GM20000 (cell line): Measurements from ENCODE around the gene CABLES1.

ENCODE experiments used
- DNase-seq: peaks from one replicate; pipeline ENCODE4 v3.0.0; 2012; ENCODE audit warnings: low spot score
- CTCF ChIP-seq: IDR thresholded peaks from 2 replicates; pipeline ENCODE4 v1.5.1; 2012; ENCODE audit warnings: mild to moderate bottlenecking, control low read depth; ENCODE audit errors: extremely low read depth, missing control alignments

The CABLES1 gene

GRCh38 chr18:23176701-23177432 is 41.6 kb downstream of the CABLES1 start:
- no peak for DNase-seq
- no peak for TF ChIP-seq CTCF

- no peak for DNase-seq
- TF ChIP-seq CTCF, result no peak
These were observed 42.3 kb downstream of the CABLES1 start for GRCh38 chr18:23177433-23178072.

GRCh38 chr18:23178201-23178600 is 42.9 kb downstream of the CABLES1 start:
- no peak for TF ChIP-seq CTCF
- no peak for DNase-seq

- no peak for DNase-seq
- TF ChIP-seq CTCF, result no peak
These were observed 43.4 kb downstream of the CABLES1 start for GRCh38 chr18:23178661-23179081.

GRCh38 chr18:23179416-23179815 is 44.1 kb downstream of the CABLES1 start:
- TF ChIP-seq CTCF, result no peak
- DNase-seq, result no peak

- no peak for DNase-seq
- no peak for TF ChIP-seq CTCF
These were observed 46.3 kb downstream of the CABLES1 start for GRCh38 chr18:23181547-23181946.

GRCh38 chr18:23182606-23183005 is 47.3 kb downstream of the CABLES1 start:
- DNase-seq, result no peak
- no peak for TF ChIP-seq CTCF
